Measurements from ENCODE around the gene ICOSLG. TPM values are rescaled to one million over a fixed set of nuclear protein-coding genes. Genes with fewer than 3 reads are reported as not detected.
"Not testable (repeated sequence)": the region's sequence is repeated elsewhere in the genome, so short reads cannot be mapped to it uniquely, and the experiment has no call there.

ICOSLG gene
- total and polyA plus RNA-seq, 3 donors from 2014 or later: 2.0 to 4.1 (median 2.4) TPM

- H3K9me3 ChIP-seq; H3K27me3 ChIP-seq; H3K4me1 ChIP-seq; DNase-seq; intact Hi-C loops (cut with DNase I; ENCODE audit: low total_unique reads); H3K36me3 ChIP-seq (ENCODE audit: low read depth, missing control alignments); H3K4me3 ChIP-seq; H3K27ac ChIP-seq: not testable (repeated sequence)
- WGBS, 2 donors: no CpG with 5 or more reads among the region's 30 CpGs
Observed at GRCh38 chr21:44202590-44203299, 38.0 kb downstream of the ICOSLG start.

DNA sequence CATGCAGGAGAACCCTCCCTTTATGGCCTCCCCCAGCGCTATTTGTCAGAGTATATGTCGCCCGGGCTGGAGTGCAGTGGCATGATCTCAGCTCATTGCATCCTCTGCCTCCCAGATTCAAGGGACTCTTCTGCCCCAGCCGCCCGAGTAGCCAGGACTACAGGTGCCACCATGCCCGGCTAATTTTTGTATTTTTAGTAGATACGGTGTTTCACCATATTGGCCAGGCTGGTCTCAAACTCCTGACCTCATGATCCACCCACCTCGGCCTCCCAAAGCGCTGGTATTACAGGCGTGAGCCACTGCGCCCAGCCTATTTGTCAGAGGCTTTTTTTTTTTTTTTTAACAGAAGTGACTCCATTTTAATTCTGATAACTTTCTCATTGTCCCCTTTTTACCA, 40.7 kb downstream of the ICOSLG start:
- H3K27me3 ChIP-seq; H3K4me3 ChIP-seq; H3K36me3 ChIP-seq (ENCODE audit: low read depth, missing control alignments); H3K27ac ChIP-seq; H3K9me3 ChIP-seq; intact Hi-C loops (cut with DNase I; ENCODE audit: low total_unique reads); DNase-seq: not testable (repeated sequence)
- WGBS, 2 donors: 79 to 84% methylated on average over 11 of the region's 11 CpGs
- peaks cover 10% of the 10 kb centered on the region for H3K4me1 ChIP-seq

DNA sequence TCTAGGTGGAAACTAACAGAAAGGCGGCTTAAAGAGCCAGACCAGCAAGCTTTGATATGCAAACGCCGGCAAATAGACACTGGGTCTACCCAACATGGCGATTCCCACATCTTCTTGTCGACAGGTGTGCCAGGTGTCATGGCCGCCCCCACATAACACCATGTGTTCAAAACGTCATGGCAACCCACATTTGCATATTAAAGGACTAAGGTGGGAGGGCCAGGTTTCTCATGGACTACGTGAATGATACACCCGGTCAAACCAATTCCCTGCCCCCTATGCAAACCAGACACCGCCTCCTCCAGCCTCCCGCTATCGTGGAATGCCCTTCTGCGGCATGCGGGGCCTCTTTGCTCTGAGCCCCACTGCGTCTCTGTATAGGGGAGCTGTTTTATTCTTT, 41.3 kb downstream of the ICOSLG start:
- intact Hi-C loops (cut with DNase I; ENCODE audit: low total_unique reads): no loop called here
- Histone ChIP-seq H3K4me3 (no peak overlapping the region), H3K36me3 (ENCODE audit: low read depth, missing control alignments) (no peaks in the 10 kb centered on the region), H3K27ac (no peak overlapping the region), H3K27me3 (no peaks in the 10 kb centered on the region), H3K9me3 (no peaks in the 10 kb centered on the region), H3K4me1 (peaks cover 10% of the 10 kb centered on the region)
- no peak for DNase-seq
- TF ChIP-seq, protein P1, sequence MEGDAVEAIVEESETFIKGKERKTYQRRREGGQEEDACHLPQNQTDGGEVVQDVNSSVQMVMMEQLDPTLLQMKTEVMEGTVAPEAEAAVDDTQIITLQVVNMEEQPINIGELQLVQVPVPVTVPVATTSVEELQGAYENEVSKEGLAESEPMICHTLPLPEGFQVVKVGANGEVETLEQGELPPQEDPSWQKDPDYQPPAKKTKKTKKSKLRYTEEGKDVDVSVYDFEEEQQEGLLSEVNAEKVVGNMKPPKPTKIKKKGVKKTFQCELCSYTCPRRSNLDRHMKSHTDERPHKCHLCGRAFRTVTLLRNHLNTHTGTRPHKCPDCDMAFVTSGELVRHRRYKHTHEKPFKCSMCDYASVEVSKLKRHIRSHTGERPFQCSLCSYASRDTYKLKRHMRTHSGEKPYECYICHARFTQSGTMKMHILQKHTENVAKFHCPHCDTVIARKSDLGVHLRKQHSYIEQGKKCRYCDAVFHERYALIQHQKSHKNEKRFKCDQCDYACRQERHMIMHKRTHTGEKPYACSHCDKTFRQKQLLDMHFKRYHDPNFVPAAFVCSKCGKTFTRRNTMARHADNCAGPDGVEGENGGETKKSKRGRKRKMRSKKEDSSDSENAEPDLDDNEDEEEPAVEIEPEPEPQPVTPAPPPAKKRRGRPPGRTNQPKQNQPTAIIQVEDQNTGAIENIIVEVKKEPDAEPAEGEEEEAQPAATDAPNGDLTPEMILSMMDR (IDR thresholded peaks at IDR 0.05): no peak
- TF ChIP-seq POLR2A (IDR thresholded peaks at IDR 0.05): no peak
- 61 to 75% methylated on average over 15 of the region's 15 CpGs for WGBS, 2 donors

- DNase-seq: peak; percentile 66
- H3K9me3 ChIP-seq; intact Hi-C loops (cut with DNase I; ENCODE audit: low total_unique reads); H3K27me3 ChIP-seq; H3K4me3 ChIP-seq; H3K36me3 ChIP-seq (ENCODE audit: low read depth, missing control alignments): not testable (repeated sequence)
- H3K4me1 ChIP-seq: peaks cover 10% of the 10 kb centered on the region
- H3K27ac ChIP-seq: peak overlapping the region; percentile 42 to 56
- 82% methylated on average over 5 of the region's 21 CpGs; no CpG with 5 or more reads in 1 of the 2 donors for WGBS, 2 donors
Observed at GRCh38 chr21:44197156-44197516, 43.6 kb downstream of the ICOSLG start.

DNA sequence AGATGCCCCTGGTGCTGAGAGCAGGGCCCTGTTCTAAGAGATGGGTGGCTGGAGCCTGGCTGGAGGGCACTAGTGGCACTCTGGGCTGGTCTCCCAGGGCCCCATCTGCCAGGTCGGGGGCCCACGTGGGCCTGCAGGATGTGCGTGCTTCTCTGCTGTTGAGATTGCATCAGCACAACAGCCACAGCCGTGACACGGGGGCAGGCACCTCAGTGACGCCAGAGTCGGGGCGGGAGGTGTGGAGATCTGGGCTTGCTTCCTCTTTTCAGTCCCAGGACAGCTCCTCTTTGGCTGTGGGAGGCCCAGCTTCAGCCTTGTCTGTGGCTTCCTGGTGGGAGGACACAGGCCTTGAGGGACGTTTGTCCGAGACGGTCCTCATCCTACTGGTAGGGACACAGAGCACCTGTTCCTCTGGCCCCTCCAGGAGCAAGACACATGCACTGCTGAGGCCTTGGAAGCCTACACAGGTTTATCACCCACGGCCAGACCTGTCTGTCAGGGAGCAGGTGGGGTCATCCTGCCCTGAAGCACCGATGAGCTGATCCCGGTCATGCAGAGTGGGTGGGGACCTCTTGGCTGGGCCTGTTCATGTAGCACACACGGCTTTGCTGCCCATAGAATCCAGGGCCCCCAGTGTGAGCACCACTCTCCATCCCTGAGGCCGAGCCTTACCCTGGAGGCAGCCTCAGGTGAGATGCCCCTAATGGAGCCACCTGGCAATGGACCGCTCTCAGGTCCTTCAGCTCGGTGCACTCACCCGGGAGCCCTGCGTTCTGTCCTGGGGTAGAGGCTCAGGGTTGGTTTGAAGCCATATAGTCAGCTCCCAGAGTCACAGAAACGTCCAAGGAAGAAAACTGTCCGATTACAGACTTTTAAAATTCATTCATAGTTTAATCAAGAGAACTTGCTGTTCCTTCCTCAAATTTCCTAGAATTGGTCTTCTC, 44.3 kb downstream of the ICOSLG start:
- WGBS, 2 donors: 27% methylated on average over 8 of the region's 22 CpGs; no CpG with 5 or more reads in 1 of the 2 donors
- intact Hi-C loops (cut with DNase I; ENCODE audit: low total_unique reads): not testable (repeated sequence)

GRCh38 chr21:44194888-44195287, 45.9 kb downstream of the ICOSLG start:
- H3K9me3 ChIP-seq; DNase-seq; intact Hi-C loops (cut with DNase I; ENCODE audit: low total_unique reads); H3K36me3 ChIP-seq (ENCODE audit: low read depth, missing control alignments); H3K27ac ChIP-seq; H3K4me3 ChIP-seq; H3K27me3 ChIP-seq; H3K4me1 ChIP-seq: not testable (repeated sequence)
- 41% methylated on average over 2 of the region's 9 CpGs; no CpG with 5 or more reads in 1 of the 2 donors for WGBS, 2 donors

More for the DNA sequence above, 44.3 kb downstream of the ICOSLG start:
- not testable (repeated sequence) for H3K27me3 ChIP-seq; H3K36me3 ChIP-seq (ENCODE audit: low read depth, missing control alignments); H3K4me3 ChIP-seq; H3K9me3 ChIP-seq
- Histone ChIP-seq H3K27ac (peak overlapping the region in 1 of 2 donors; percentile 59), H3K4me1 (peaks cover 10% of the 10 kb centered on the region)
- peak; percentile 73 for DNase-seq

- H3K4me3 ChIP-seq; H3K36me3 ChIP-seq (ENCODE audit: low read depth, missing control alignments); H3K4me1 ChIP-seq; DNase-seq; H3K27ac ChIP-seq; H3K27me3 ChIP-seq; intact Hi-C loops (cut with DNase I; ENCODE audit: low total_unique reads); H3K9me3 ChIP-seq: not testable (repeated sequence)
- no CpG with 5 or more reads among the region's 9 CpGs for WGBS, 2 donors
Observed at GRCh38 chr21:44194451-44194850, 46.3 kb downstream of the ICOSLG start.

DNA sequence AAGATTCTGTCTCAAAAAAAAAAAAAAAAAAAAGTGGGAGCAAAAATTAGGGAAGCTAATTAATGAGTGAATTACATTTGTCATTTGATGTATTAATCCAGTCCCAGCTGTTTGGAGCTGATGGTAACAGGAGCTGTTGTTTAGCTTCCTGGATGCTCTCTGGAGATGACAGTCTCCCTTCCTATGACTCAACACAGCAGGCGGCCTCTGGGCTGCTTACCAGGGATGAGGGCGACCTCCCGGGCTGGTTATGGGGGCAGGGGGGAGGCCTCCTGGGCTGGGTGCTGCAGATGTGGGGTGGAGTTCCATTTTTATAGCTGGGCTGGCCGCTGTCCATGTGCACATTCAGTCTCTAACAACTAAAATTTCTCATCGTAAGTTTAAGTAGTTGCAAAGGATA, 47.6 kb downstream of the ICOSLG start:
- H3K4me1 ChIP-seq; H3K9me3 ChIP-seq; H3K36me3 ChIP-seq (ENCODE audit: low read depth, missing control alignments); H3K27ac ChIP-seq; DNase-seq; H3K4me3 ChIP-seq; intact Hi-C loops (cut with DNase I; ENCODE audit: low total_unique reads); H3K27me3 ChIP-seq: not testable (repeated sequence)
- 50% methylated on average over 1 of the region's 5 CpGs; no CpG with 5 or more reads in 1 of the 2 donors for WGBS, 2 donors

GRCh38 chr21:44190349-44191271, 50.1 kb downstream of the ICOSLG start:
- not testable (repeated sequence) for DNase-seq

GRCh38 chr21:44184862-44185261, 55.9 kb downstream of the ICOSLG start:
- H3K27ac ChIP-seq; H3K9me3 ChIP-seq; H3K4me1 ChIP-seq; intact Hi-C loops (cut with DNase I; ENCODE audit: low total_unique reads); DNase-seq; H3K4me3 ChIP-seq; H3K36me3 ChIP-seq (ENCODE audit: low read depth, missing control alignments); H3K27me3 ChIP-seq: not testable (repeated sequence)
- WGBS, 2 donors: no CpG with 5 or more reads among the region's 7 CpGs

More at GRCh38 chr21:44190349-44191271, 50.1 kb downstream of the ICOSLG start:
- H3K9me3 ChIP-seq; H3K27me3 ChIP-seq; H3K4me1 ChIP-seq; H3K36me3 ChIP-seq (ENCODE audit: low read depth, missing control alignments); H3K27ac ChIP-seq; intact Hi-C loops (cut with DNase I; ENCODE audit: low total_unique reads); H3K4me3 ChIP-seq: not testable (repeated sequence)
- WGBS, 2 donors: 69 to 84% methylated on average over 3 to 9 of the region's 12 CpGs
